GM18505 (cell line): ENCODE results near the gene JAM2.
"Not testable (repeated sequence)": the region's sequence is repeated elsewhere in the genome, so short reads cannot be mapped to it uniquely, and the experiment has no call there.

Source experiments
- ATAC-seq: cut with Tn5 transposase; IDR thresholded peaks from one replicate; pipeline ENCODE4 v1.9.1; 2021; ENCODE audit not compliant: unreplicated experiment
- POLR2A ChIP-seq: IDR thresholded peaks from 4 replicates; pipeline ENCODE4 v1.6.1; 2011; ENCODE audit warnings: borderline replicate concordance; ENCODE audit not compliant: insufficient read depth, insufficient read length; ENCODE audit errors: extremely low read depth

The JAM2 gene

GRCh38 chr21:25710550-25710949, 71.5 kb downstream of the JAM2 start:
- no peak for TF ChIP-seq POLR2A
- ATAC-seq: no peak

GRCh38 chr21:25714066-25714465, 75.0 kb downstream of the JAM2 start:
- ATAC-seq: not testable (repeated sequence)

- no peak for TF ChIP-seq POLR2A
- ATAC-seq: no peak
These were observed 78.6 kb downstream of the JAM2 start for GRCh38 chr21:25717491-25718147.

GRCh38 chr21:25721987-25722386, 82.9 kb downstream of the JAM2 start:
- TF ChIP-seq POLR2A: no peak
- ATAC-seq: no peak

- no peak for ATAC-seq
- no peak for TF ChIP-seq POLR2A
These were observed 83.6 kb downstream of the JAM2 start for GRCh38 chr21:25722631-25723030.

- no peak for ATAC-seq
- TF ChIP-seq POLR2A: no peak
These were observed 93.2 kb downstream of the JAM2 start for GRCh38 chr21:25732091-25732760.

- peak; percentile 5 for ATAC-seq
These were observed 95.0 kb downstream of the JAM2 start for GRCh38 chr21:25733859-25734653.

GRCh38 chr21:25734654-25734903, 95.5 kb downstream of the JAM2 start:
- TF ChIP-seq POLR2A: peak; percentile 94
- no peak for ATAC-seq

More at GRCh38 chr21:25733859-25734653, 95.0 kb downstream of the JAM2 start:
- no peak for TF ChIP-seq POLR2A

GRCh38 chr21:25734904-25735645, 96.0 kb downstream of the JAM2 start, which contains the start of the genes ATP5PF and GABPA:
ATP5PF (minus strand) TSS chr21:25734904; CDS start chr21:25729794, 5,110 bp downstream.
GABPA (plus strand) TSS chr21:25734972; CDS start chr21:25741599, 6,627 bp downstream.
- peak; percentile 87 for ATAC-seq
- peak; percentile 10 for TF ChIP-seq POLR2A

- TF ChIP-seq POLR2A: no peak
- peak; percentile 16 for ATAC-seq
These were observed 96.9 kb downstream of the JAM2 start for GRCh38 chr21:25735646-25736597.

- no peak for ATAC-seq
- no peak for TF ChIP-seq POLR2A
These were observed 98.4 kb downstream of the JAM2 start for GRCh38 chr21:25737421-25737820.

- ATAC-seq: no peak
These were observed 103.8 kb downstream of the JAM2 start for GRCh38 chr21:25742900-25743299.

More at GRCh38 chr21:25742900-25743299, 103.8 kb downstream of the JAM2 start:
- no peak for TF ChIP-seq POLR2A
